SIG-M5 treated with dmso at 0.1 percent for 504 hours (cell line): ENCODE results near the gene PIK3CB.

Source experiments
- DNase-seq: peaks from one replicate; lab custom pipeline; 2025; ENCODE audit not compliant: unreplicated experiment; lab: John Stamatoyannopoulos, UW

The PIK3CB gene

DNA sequence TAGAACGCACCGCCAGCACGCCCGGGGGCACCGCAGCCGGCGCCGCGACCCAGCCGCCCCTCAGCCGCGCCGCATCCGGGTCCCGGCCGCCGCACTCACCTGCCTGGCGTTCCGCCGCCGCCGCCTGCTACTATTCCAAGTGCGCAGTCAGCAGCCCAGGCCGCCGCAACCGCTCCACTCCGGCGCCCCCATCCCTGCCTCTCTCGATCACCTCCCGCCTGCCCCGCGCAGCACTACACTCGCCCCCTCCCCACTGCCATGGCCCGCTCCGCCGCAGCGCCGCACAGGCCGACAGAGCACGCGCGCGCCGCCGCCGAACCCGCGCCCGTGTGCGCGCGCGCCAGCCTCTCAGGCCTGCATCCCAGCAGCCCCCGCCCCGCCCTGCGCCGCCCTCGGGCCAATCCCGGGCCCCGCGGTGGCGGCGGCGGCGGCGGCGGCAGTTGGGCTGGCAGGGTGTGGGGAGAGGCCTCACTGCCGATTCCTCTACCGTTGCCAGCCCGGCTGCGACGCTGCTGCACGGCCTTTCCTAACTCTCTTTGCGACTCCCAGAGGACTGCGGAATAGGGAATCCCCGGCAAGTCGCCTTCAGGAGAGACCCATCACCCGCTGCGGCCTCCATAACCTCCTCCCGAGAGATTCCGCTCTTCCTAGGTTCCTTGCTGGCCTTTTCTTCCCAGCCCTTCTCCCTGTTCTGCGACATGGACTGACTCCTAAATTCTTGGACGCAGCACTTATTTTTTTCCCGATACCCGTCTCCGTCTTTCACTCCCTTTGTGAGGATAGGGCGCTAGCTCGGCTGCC lies at the start of gene PIK3CB:
Gene PIK3CB, minus strand, starts transcription at position 333 of the 801 bp plus-strand sequence. CDS start 75,585 bp downstream, outside the sequence.
- peak; percentile 89 for DNase-seq

DNA sequence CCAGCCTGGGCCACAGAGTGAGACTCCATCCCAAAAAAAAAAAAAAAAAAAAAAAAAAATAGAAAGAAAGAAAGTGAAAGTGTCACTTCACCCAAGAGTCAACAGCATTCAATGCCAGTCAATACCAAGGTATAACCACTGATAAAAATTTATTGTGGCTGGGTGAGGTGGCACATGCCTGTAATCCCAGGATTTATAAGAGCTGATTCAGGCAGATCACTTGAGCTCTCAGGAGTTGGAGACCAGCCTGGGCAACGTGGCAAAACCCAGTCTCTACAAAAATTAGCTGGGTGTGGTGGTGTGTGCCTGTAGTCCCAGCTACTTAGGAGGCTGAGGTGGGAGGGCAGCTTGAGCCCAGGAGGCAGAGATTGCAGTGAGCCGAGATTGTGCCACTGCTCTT lies 46.5 kb upstream of the PIK3CB start:
- no peak for DNase-seq

DNA sequence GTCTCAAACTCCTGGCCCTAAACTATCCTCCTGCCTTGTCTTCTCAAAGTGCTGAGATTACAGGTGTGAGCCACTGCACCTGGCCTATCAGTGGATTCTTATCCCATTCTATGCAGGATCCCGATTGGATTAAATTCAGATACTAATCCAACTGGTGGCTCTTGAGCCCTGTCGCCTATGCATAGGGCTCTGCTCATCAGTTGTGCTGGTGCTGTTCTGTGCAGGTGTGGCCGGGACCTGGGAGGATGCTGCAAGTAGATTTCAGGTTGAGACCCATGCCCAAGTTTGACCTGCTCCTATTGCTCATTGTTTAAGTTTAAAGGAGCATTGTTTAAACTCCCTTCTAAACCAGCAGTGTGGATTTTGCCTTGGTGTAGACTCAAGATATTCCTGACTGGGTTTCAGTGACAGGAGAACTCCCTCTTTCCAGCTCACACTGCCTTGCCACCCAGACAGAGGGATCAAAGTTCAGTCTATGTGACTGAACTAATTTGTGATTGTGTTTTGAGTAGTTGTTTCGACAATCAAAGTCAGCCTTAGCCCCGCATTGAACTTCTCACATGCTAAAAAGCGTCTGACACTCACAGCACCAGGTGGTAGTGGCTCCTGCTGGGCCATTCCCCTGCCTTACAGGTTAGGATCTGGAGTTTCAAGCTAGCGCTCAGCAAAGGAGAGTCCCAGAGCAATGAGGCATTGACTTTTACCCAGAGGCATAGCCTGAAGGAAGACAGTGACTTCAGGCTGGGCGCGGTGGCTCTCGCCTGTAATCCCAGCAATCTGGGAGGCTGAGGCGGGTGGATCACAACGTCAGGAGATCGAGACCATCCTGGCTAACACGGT lies 45.0 kb upstream of the PIK3CB start:
- DNase-seq, result no peak

DNA sequence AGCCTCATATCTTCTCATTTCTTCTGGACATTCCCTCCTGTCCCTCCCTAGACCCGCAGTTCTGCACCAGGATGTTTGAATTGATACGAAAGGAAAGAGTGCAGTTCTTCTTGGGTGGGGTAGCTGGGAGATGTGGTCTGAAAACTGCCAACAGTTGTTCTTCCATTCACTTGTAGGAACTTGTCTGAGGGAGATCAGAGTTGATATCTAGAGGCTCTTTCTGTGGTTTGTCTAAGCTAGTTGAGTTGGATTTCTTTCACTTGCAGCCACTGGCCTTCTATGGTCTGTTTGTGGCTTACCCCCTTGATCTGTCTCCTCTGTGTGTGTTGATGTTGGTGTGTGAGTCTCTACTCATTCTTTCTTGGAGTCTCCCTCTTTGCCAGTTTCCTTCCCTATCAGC lies 42.5 kb upstream of the PIK3CB start:
- no peak for DNase-seq

DNA sequence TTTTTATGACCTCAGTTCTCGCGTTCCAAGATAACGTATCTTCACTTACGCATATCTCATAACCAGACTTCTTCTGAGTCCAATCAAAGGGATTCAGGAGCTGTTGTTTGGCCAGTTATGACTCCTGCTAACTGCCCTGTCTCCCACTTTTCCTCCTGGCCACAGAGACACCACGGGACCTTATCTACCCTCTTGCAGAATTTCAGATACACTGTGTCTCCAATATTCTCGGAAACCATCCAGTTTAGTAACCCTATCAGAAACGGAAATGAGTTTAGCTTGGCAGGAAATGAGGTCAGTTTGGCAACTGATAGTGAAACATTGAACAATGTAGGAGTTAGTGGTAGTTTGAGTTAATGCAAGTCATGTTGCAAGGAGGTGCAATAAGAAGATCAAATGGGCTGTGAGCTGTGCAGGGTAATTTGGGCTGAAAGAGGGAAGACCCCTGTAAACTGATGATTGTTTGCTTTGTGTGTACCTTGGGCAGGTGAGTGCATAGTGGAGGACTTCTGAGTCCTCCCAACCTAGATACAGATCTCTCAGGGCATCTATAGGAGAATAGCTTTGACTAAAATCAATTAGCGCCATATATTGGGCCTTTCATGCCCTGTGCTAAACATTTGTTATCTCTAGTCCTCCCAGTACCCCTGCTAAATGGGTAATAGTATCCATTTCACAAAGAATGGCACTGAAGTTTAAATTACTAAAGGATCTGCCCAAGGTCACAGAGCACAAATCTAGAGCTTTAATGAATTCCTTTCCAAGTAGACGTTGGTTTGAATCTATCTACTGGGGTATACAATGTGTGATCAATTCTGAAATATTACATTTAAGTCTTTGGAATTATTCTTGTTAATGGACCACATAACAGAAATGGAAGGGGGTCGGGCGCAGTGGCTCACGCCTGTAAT lies 41.3 kb upstream of the PIK3CB start:
- DNase-seq, result peak; percentile 51

DNA sequence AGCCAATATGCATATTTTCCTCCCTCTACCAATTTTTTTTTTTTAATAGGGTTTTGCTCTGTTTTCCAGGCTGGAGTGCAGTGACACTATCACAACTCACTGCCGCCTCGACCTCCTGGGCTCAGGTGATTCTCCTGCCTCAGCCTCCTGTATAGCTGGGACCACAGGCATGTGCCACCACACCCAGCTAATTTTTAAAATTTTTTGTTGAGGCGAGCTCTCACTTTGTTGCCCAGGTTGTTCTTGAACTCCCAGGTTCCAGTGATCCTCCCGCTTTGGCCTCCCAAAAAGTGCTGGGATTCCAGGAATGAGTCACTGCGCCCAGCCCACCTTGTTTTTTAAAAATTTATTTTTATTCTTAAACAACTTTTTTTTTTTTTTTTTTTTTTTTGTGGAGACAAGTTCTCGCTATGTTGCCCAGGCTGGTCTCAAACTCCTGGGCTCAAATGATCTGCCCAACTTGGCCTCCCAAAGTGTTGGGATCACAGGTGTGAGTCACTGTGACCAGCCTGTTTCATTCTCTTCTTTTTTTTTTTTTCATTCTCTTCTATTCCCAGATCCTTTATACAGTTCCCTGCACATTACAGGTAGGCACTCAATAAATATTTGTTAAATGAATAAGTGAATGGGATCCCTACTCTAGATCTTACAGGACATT lies 40.5 kb upstream of the PIK3CB start:
- DNase-seq, result no peak

DNA sequence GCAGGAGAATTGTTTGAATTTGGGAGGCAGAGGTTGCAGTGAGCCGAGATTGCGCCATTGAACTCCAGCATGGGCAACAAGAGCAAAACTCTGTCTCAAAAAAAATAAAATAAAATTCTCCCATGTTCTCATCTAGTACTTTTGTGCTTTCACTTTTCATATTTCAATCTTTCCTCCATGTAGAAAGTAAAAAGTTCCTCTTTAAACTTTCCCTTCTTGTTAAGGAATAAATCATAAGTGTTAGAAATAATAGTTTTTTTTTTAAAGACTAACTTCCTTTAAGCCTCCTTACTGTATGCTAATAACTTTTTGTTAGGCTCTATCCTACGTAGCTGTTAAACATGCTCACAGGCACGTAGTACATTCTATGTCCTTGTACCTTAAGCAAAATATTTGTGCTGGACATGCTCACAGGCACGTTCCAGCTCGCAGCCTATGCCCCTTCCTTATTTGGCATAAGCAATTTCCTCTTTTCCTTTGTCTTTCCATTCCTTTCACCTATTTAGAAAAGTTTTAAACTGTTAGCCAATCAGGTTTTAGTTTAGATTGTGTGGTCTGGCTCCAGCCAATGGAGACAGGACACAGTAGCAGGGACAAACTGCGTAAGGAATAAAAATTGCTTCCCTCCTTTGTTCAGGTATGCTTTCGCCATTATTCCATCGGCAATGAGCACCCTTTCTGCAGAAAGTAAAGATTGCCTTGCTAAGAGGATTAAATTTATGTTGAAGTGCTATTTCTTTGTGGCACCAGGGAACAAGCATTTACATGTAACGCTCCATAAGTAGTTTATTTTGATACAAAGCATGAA lies 38.9 kb upstream of the PIK3CB start:
- DNase-seq, result no peak

DNA sequence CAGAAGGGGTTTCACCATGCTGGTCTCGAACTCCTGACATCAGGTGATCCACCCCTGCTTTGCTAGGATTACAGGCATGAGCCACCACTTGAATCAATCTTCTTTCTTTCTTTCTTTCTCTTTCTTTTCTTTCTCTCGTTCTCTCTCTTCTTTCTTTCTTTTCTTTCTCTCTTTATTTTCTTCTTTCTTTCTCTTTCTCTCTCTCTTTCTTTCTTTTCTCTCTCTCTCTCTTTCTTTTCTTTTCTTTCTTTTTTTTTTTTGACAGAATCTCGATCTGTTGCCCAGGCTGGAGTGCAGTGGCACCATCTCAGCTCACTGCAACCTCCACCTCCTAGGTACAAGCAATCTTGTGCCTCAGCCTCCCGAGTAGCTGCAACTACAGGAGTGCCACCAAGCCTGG lies 37.9 kb upstream of the PIK3CB start:
- no peak for DNase-seq

DNA sequence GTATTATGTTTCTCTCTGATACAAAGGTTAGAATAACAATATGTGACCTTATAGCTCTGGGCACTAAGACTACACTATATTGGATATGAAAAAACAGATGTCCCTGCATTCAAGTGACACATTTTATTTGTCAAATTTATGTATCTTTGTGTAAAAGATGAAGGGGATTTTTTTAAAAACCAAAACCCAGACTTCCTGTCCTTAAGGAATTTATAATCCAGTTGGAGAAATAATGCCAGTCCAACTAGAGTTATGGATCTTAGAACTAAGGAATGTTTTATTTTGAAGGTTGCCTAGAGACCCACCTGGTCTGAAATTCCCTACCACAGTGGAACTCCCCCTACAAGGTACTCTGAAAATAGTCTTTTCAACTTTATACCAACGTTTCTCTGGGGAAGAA lies 33.3 kb upstream of the PIK3CB start:
- no peak for DNase-seq

DNA sequence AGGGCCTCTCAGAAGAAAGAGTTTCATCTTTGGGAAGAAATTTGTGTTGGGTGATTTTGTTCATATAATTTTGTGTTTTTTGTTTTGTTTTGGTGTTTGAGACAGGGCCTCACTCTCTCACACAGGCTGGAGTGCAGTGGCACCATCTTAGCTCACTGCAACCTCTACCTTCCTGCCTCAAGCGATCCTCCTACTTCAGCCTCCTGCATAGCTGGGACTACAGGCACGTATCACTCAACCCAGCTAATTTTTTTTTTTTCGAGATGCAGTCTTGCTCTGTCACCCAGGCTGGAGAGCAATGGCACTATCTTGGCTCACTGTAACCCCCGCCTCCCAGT lies 29.0 kb upstream of the PIK3CB start:
- DNase-seq, result no peak

DNA sequence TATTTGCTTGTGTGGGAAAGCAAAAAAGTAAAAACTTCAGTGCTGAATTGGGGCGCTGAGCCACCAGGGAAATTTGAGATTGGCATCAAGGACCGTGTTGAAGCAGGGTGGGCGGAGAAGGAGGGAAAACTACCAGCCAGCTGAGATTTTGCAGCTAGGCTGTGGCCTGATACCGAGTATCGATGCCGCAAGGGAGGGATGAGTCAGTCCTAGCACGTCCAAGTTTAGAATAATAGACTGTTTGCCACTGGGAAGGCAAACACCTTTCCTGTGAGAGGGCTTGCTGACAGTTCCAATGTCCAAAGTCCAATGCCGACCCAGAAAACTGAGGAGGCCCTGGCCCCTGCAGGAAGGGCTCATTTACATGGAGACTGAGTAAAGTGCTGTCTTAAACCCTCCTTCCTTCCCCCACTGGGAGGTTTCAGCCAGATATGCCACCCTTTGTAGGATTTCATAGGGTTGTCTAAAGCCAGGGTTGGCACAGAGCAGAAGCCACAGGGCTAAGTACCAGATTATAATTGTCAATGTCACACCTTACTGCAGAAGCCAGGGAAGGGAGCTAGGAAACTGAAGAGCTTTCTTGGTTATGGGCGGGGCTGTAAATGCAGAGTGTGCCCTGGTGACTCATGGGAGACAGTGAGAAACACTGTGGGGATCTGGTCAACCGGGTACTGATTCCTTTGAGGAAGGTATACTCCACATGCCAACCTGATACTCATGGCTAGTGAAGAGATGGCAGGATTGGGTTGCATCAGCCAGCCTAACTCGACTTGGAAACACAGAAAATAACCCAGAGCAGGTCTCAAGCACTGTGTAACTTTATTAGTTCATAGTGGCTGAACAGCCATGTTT lies 28.4 kb upstream of the PIK3CB start:
- DNase-seq, result peak; percentile 66

DNA sequence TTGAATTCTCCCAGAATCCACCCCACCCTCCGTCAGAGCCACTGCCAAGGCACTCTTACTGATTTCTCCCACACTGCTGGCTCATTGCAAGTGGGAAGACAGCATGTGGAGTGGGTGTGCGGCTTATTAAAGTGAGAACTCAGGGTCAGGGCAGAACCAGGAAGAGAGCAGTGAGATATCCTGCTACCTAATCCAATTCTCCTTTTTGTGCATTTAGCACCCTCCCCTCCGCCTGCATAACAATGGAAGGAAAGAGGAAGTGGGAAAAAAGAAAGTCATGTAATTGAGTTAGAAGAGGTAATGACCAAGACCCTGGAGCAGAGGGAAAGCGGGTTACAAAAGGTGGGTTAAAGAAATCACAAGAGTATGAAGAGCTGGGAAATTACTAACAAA lies 27.8 kb upstream of the PIK3CB start:
- DNase-seq, result peak; percentile 85

DNA sequence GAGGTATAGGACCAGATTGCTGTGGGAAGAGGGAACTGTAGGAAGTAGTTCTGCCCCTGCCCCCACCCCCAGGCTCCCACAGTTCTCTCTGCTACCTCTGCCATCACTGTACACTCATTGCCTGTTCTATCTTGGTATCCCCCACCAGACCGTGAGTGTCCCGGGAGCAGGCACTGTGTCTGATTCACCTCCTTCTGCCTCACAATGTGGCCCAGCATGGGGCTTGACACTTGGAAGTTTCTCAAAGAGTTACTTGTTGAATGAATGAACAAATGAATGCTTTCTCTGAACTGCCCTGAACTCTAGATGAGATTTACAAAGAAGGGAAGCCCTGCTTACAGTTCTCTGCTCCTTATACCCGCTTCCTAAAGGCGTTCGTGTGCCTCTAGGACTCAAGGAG lies 27.1 kb upstream of the PIK3CB start:
- no peak for DNase-seq

DNA sequence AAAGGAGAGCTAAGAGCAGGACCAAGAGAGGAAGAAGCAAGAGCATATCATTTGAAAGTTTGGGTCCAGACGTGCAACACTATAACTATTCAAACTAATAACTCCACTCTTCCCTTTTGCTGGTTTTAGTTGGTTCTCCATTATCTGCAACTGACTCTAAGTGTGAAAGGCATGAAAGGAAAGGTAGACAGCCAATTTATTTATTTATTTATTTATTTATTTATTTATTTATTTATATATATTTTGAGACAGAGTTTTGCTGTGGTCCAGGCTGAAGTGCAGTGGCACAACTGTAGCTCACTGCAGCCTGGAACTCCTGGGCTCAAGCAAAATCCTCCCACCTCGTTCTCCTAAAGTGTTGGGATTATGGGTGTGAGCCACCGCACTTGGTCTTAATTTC lies 22.1 kb upstream of the PIK3CB start:
- no peak for DNase-seq

DNA sequence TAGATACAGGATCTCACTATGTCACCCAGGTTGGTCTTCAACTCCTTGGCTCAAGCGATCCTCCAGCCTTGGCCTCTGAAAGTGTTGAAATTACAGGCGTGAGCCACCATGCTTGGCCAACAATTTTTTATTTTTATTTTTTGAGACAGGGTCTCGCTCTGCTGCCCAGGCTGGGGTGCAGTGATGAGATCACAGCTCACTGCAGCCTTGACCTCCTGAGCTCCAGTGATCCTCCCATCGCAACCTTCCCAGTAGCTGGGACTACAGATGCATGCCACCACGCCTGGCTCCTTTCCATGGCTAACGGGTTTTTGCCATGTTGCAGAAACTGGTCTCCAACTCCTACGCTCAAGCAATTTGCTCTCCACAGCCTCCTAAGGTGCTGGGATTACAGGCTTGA lies 20.2 kb upstream of the PIK3CB start:
- no peak for DNase-seq

DNA sequence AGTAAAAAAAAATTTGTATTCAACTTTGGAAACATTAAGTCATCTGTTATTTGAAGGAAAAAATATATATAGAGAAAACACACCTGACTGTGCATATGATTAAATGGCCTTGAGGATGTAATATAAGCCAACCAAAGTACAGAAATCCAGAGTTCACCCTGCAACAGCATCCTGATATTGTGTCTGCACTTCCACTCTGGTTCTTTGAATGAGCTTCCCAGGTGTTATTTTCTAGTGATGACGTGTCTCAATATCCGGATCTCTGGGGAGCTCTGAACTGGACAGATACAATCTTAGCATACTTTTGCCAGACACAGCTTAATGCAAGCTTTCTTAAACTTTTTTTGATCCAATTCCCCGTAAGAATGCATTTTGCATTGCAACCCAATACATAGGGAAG lies 19.5 kb upstream of the PIK3CB start:
- no peak for DNase-seq

DNA sequence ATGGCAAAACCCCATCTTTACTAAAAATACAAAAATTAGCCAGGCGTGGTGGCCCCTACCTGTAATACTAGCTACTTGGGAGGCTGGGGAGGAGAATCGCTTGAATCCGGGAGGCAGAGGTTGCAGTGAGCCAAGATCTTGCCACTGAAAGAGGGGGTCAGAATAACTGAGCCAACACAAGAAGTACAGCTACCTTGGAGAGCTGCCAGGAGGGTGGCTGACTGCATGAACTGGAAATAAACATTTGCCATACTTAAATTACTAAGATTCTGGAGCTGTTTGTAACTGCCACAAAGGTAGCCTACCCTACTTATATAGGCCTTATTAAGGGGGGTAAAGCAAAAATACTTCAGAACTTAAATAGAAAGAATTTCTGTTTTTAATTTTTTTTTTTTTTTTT lies 15.4 kb upstream of the PIK3CB start:
- no peak for DNase-seq

DNA sequence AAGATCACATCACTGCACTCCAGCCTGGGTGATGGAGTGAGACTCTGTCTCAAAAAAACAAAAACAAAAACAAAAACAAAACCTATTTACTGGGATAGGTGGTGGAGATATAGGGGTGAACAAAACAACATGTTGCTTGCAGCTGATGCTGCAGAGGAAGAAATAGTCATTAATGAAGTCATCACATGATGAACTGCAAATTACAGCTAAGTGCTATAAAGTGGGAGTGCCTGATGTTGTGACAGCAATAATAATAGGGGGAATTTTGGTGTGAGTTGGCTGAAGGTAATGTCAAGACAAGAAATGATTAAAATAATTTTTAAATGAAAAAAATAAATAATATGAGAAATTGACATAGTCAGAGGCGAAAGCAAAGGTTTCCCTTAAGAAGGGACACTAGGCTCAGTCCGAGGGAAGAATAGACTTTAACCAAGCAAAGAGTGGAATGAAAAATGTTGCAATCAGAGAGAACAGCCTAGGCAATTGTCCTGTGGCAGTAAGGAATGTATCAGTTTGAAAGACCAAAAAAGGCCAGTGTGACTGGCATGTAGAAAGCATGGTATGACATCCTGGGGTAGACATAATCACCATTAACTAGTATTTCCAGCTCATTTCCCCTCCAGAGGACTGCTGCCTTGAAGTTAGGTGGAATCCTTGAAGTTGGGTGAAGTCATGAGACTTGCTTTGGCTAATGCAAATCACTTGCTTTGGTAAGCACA lies 14.7 kb upstream of the PIK3CB start:
- no peak for DNase-seq

DNA sequence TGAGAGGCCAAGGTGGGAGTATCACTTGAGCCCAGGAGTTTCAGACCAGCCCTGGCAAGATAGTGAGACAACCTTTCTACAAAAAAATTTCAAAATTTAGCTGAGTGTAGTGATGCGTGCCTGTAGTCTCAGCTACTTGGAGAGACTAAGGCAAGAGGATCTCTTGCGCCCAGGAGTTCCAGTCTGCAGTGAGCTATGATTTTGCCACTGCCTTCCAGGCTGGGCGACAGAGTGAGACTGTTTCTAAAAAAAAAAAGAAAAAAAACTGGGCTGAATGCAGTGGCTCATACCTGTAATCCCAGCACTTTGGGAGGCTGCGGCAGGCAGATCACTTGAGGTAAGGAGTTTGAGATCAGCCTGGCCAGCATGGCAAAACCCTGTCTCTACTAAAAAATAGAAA lies 14.0 kb upstream of the PIK3CB start:
- DNase-seq, result no peak
